K562 (cell line): Measurements from ENCODE around the gene TUBG2. TPM values are rescaled to one million over a fixed set of nuclear protein-coding genes. Genes with fewer than 3 reads are reported as not detected.

Source experiments
- ATAC-seq: fragments of 200-7000 bp; cut with Tn5 transposase; 3 replicates; pipeline ENCODE4 v1.9.1; 2020; ENCODE audit warnings: moderate library complexity
- BruUV-seq: library from RNA; stranded (reverse); fragments of 400-500 nt; replicated peaks from 2 replicates; lab custom pipeline; 2021; lab: Mats Ljungman, UMichigan
- CTCF ChIA-PET: fragments of 300-600 bp; formaldehyde crosslinking; extraction: SDS; loops from one replicate; lab custom pipeline; 2021; ENCODE audit warnings: low intra/inter-chr PET ratio; lab: Yijun Ruan, JAX
- POLR2A ChIA-PET: fragments of 300-600, 350-650 bp; sonication (Branson Sonifier 250); formaldehyde crosslinking; extraction: SDS; loops from one replicate; lab custom pipeline; 2021; ENCODE audit warnings: antibody characterized with exemption, inconsistent platforms; lab: Yijun Ruan, JAX
- DNase-seq, 4 experiments: peaks; one replicate each; pipeline versions ENCODE4 v3.0.0 to v3.0.0-alpha.2; 2011 to 2018; ENCODE audit warnings: low spot score in 3 of 4, mixed read lengths in 3 of 4; ENCODE audit errors: extremely low read depth in 1 of 4
- FAIRE-seq: peaks from 2 replicates; lab custom pipeline; 2011; peaks lifted over from hg19 to GRCh38; lab: Jason Lieb, UNC
- H2AFZ ChIP-seq: 2 replicates; pipeline ENCODE4 v1.6.0; 2011; ENCODE audit warnings: low read depth, low read length, control low read depth, inconsistent platforms
- H3K27ac ChIP-seq: fragments of 200-600 bp; 3 replicates; pipeline ENCODE4 v1.8.0; 2011; ENCODE audit warnings: low read depth, mild to moderate bottlenecking, control low read depth, inconsistent platforms, low read length, moderate library complexity, mixed read lengths; ENCODE audit errors: extremely low read depth
- H3K27me3 ChIP-seq, 2 experiments: fragments of 300-600 bp in 1 of 2; 2 replicates in 1 of 2; 3 replicates in 1 of 2; pipeline versions ENCODE4 v1.6.0 to v1.8.0; 2011; ENCODE audit warnings: inconsistent platforms in 2 of 2, low read length in 2 of 2, mild to moderate bottlenecking in 1 of 2, mixed read lengths in 1 of 2, moderate library complexity in 1 of 2; ENCODE audit not compliant: control insufficient read depth in 2 of 2, insufficient read depth in 2 of 2
- H3K36me3 ChIP-seq: fragments of 300-600 bp; 3 replicates; pipeline ENCODE4 v1.8.0; 2011; ENCODE audit warnings: mild to moderate bottlenecking, low read length, inconsistent platforms; ENCODE audit not compliant: control insufficient read depth, insufficient read depth
- H3K4me1 ChIP-seq, 2 experiments: fragments of 200-600 bp in 1 of 2; replicated peaks in 1 of 2; 2 replicates in 1 of 2; 3 replicates in 1 of 2; pipeline versions ENCODE4 v1.5.1 to v1.8.0; 2011; ENCODE audit warnings: inconsistent platforms in 2 of 2, low read length in 2 of 2, mild to moderate bottlenecking in 1 of 2, mixed read lengths in 1 of 2, moderate library complexity in 1 of 2; ENCODE audit not compliant: control insufficient read depth in 2 of 2, insufficient read depth in 2 of 2
- H3K4me2 ChIP-seq: 2 replicates; pipeline ENCODE4 v1.6.1; 2011; ENCODE audit warnings: low read length, control low read depth, inconsistent platforms, mixed read lengths; ENCODE audit not compliant: insufficient read depth
- H3K4me3 ChIP-seq: fragments of 200-600 bp; sonication (generic), shearing (Covaris generic); 2 replicates; pipeline ENCODE4 v1.5.1; 2016; ENCODE audit warnings: control low read depth, inconsistent platforms
- H3K79me2 ChIP-seq: fragments of 200-600 bp; 3 replicates; pipeline ENCODE4 v1.8.0; 2011; ENCODE audit warnings: low read length, inconsistent platforms; ENCODE audit not compliant: control insufficient read depth, insufficient read depth
- H3K9ac ChIP-seq, 2 experiments: 2 replicates each; pipeline versions ENCODE4 v1.6.0 to v1.6.1; 2011; ENCODE audit warnings: low read depth in 2 of 2, low read length in 2 of 2, control low read depth in 1 of 2, inconsistent platforms in 1 of 2, mild to moderate bottlenecking in 1 of 2, mixed read lengths in 1 of 2; ENCODE audit not compliant: insufficient read depth in 1 of 2
- H3K9me1 ChIP-seq: one replicate; pipeline ENCODE4 v1.6.0; 2011; ENCODE audit warnings: inconsistent platforms, mild to moderate bottlenecking, low read length, moderate library complexity; ENCODE audit not compliant: control insufficient read depth, insufficient read depth
- H3K9me3 ChIP-seq: replicated peaks from 2 replicates; pipeline ENCODE4 v1.5.1; 2011; ENCODE audit warnings: low read depth, low read length, inconsistent platforms; ENCODE audit not compliant: control insufficient read depth, insufficient read depth
- H4K20me1 ChIP-seq: replicated peaks from 2 replicates; pipeline ENCODE4 v1.6.1; 2011; ENCODE audit warnings: low read length, inconsistent platforms, mixed read lengths; ENCODE audit not compliant: control insufficient read depth, insufficient read depth
- ELF1 ChIP-seq: fragments of 200-800 bp; sonication (Bioruptor generic); IDR thresholded peaks from 2 replicates; pipeline ENCODE4 v1.6.1; 2016; ENCODE audit warnings: missing genetic modification characterization, missing compliant biosample characterization
- FOXJ2 ChIP-seq: fragments of 200-800 bp; sonication (Bioruptor generic); IDR thresholded peaks from 2 replicates; pipeline ENCODE4 v1.6.1; 2016; ENCODE audit warnings: missing genetic modification characterization, missing compliant biosample characterization
- IRF2 ChIP-seq: sonication (generic); formaldehyde crosslinking; IDR thresholded peaks from 2 replicates; pipeline ENCODE4 v1.8.1; 2022; ENCODE audit warnings: mild to moderate bottlenecking, missing genetic modification reagents
- NCOA2 ChIP-seq, 2 experiments: fragments of 450-650 bp; IDR thresholded peaks; 2 replicates each; pipeline ENCODE4 v1.6.1; 2018; ENCODE audit warnings: mild to moderate bottlenecking in 2 of 2, moderate library complexity in 1 of 2; ENCODE audit not compliant: partially characterized antibody in 2 of 2
- POLR2G ChIP-seq: fragments of 200-400 bp; formaldehyde crosslinking; IDR thresholded peaks from 2 replicates; pipeline ENCODE4 v1.6.1; 2017; ENCODE audit warnings: low read depth, mild to moderate bottlenecking, antibody characterized with exemption, low read length, moderate library complexity
- WGBS: fragments of 100-300 bp; shearing (Covaris generic); methylation state at CpG from one replicate; pipeline ENCODE4 v1.1.6; 2016; ENCODE audit warnings: low coverage, mixed read lengths; ENCODE audit not compliant: insufficient coverage; ENCODE audit errors: missing lambda C conversion rate; 5-methylcytosine and 5-hydroxymethylcytosine counted together
- in situ Hi-C: fragments of 300-500 bp; cut with MboI; formaldehyde crosslinking; loops from 4 replicates; pipeline ENCODE4 v1.15.0; 2018; ENCODE audit warnings: inconsistent platforms, mixed read lengths
- intact Hi-C: fragments of 100-400 bp; cut with micrococcal nuclease; formaldehyde crosslinking; loops from 2 replicates; pipeline ENCODE4 v1.14.2; 2022
- polyA plus RNA-seq, 8 experiments: library from polyadenylated mRNA; depleted of rRNA in 4 of 8; stranded (reverse) in 5 of 8; unstranded in 3 of 8; fragments of >200 nt; fragmentation: Nextera tagmentation in 2 of 8; fragmentation: Illumina TruSeq in 1 of 8; extraction: Ambion mirVana in 2 of 8; extraction: Trizol in 1 of 8; gene quantifications; 2 replicates each; pipeline versions ENCODE4 v1.2.1 to v1.2.3, GENCODE V29; 2011 to 2014; ENCODE audit warnings: inconsistent platforms in 1 of 8, missing spikeins in 1 of 8
- total RNA-seq, 7 experiments: library from RNA; depleted of rRNA in 6 of 7; stranded (reverse); fragments of >200 nt in 6 of 7; fragmentation: Illumina TruSeq in 2 of 7; extraction: Trizol in 2 of 7; gene quantifications; 2 replicates each; pipeline versions ENCODE4 v1.2.1 to v1.2.3, GENCODE V29; 2011 to 2021; ENCODE audit warnings: low replicate concordance in 1 of 7
- TF ChIP-seq, protein P1 (sequence below): fragments of 450-650 bp; IDR thresholded peaks from 2 replicates; pipeline ENCODE4 v1.6.1; 2016; ENCODE audit warnings: mild to moderate bottlenecking, moderate library complexity

The TUBG2 gene
- total and polyA plus RNA-seq, 9 of the 15 experiments (the other 6 are each of a cell fraction or from before 2014, with no cell fraction given), result 0.09 to 0.80 (median 0.24) TPM; not detected in 2

DNA sequence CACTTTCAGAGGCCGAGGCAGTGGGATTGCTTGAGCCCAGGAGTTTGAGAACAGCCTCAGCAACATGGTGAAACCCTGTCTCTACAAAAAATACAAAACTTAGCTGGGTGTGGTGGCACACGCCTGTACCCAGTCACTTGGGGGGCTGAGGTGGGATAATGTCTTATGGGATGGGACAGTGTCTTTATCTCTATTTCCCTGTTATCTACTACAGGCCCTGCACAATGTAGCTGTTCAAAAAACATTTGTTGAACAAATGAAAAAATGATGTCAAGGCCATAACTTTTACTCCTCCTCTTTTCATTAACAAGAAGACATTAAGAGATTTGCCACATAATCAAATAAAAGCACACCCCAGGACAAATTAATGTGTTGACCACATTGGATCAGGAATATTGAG is 35.8 kb upstream of the TUBG2 start (continued):
- no peak for TF ChIP-seq NCOA2 (IDR thresholded peaks at IDR 0.05; ENCODE audit: partially characterized antibody in 2 of 2)

DNA sequence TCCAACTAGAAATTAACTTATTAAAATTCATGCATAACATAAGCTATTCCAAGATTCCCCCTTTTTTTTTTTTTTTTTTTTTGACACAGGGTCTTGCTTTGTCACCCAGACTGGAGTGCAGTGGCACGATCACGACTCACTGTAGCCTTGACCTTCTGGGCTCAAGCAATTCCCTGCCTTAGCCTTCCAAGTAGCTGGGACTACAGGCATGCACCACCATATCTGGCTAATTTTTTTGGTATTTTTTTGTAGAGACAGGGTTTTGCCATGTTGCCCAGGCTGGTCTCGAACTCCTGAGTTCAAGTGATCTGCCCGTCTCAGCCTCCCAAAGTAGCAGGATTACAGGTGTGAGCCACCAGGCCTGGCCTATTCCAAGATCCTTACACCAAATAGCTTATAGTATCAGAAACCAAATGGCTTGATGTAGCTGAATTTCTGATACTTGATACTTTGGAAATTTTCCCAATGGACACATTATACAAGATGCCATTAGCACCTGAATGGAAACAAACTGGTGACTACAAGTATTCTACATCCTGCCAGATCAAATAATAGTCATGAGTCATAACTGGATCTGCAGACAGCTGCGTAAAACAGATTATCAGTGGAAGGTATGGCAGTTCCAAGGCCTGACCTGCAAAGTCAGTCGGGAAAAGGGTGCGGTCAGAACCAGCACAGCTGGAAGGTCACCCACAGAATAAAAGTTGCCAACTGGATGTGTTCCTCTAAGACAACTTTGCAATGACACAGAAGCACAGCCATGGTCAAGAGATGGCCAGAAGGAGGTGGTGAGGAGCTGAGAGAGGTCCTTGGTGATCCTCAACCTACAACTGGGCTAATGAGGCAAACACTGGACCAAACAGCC is 35.1 kb upstream of the TUBG2 start:
- WGBS, result 29% methylated on average over 7 of the region's 7 CpGs
- Histone ChIP-seq H3K79me2 (no peaks in the 10 kb centered on the region), H3K27ac (peak overlapping the region; percentile 79), H3K9me1 (no peaks in the 10 kb centered on the region), H4K20me1 (no peaks in the 10 kb centered on the region), H3K4me2 (peak overlapping the region; percentile 66), H3K9ac (peak overlapping the region; percentile 6 to 47; a peak in 3 of 4 replicates), H2AFZ (peak overlapping the region; percentile 63), H3K27me3 (no peaks in the 10 kb centered on the region), H3K4me1 (peaks cover 36 to 53% of the 10 kb centered on the region in 2 experiments; a peak in 4 of 5 replicates), H3K4me3 (no peak overlapping the region), H3K36me3 (no peaks in the 10 kb centered on the region), H3K9me3 (no peaks in the 10 kb centered on the region)
- in situ Hi-C loops, result no loop called here
- peak; percentile 72 to 91 (median 80) for DNase-seq
- ATAC-seq, result peak; percentile 84
- ChIA-PET CTCF (interaction anchor here (0.5 to 1.1 kb wide), 2 partner anchors 15 to 254 kb away, joined by 3 read pairs; partner anchors contain the start of gene RETREG3), POLR2A (interaction anchor here (0.6 to 2.7 kb wide), 8 partner anchors 8 to 38 kb away, joined by 3 to 13 read pairs (median 4); partner anchors contain the start of genes RETREG3 and TUBG1)
- FAIRE-seq, result peak; percentile 92
- BruUV-seq, result no TSS peak
- intact Hi-C loops, result no loop called here
- TF ChIP-seq POLR2G (no peak), ELF1 (tag) (no peak), FOXJ2 (tag) (no peak), IRF2 (CRISPR knock-in tag) (no peak)
- TF ChIP-seq, protein P1, sequence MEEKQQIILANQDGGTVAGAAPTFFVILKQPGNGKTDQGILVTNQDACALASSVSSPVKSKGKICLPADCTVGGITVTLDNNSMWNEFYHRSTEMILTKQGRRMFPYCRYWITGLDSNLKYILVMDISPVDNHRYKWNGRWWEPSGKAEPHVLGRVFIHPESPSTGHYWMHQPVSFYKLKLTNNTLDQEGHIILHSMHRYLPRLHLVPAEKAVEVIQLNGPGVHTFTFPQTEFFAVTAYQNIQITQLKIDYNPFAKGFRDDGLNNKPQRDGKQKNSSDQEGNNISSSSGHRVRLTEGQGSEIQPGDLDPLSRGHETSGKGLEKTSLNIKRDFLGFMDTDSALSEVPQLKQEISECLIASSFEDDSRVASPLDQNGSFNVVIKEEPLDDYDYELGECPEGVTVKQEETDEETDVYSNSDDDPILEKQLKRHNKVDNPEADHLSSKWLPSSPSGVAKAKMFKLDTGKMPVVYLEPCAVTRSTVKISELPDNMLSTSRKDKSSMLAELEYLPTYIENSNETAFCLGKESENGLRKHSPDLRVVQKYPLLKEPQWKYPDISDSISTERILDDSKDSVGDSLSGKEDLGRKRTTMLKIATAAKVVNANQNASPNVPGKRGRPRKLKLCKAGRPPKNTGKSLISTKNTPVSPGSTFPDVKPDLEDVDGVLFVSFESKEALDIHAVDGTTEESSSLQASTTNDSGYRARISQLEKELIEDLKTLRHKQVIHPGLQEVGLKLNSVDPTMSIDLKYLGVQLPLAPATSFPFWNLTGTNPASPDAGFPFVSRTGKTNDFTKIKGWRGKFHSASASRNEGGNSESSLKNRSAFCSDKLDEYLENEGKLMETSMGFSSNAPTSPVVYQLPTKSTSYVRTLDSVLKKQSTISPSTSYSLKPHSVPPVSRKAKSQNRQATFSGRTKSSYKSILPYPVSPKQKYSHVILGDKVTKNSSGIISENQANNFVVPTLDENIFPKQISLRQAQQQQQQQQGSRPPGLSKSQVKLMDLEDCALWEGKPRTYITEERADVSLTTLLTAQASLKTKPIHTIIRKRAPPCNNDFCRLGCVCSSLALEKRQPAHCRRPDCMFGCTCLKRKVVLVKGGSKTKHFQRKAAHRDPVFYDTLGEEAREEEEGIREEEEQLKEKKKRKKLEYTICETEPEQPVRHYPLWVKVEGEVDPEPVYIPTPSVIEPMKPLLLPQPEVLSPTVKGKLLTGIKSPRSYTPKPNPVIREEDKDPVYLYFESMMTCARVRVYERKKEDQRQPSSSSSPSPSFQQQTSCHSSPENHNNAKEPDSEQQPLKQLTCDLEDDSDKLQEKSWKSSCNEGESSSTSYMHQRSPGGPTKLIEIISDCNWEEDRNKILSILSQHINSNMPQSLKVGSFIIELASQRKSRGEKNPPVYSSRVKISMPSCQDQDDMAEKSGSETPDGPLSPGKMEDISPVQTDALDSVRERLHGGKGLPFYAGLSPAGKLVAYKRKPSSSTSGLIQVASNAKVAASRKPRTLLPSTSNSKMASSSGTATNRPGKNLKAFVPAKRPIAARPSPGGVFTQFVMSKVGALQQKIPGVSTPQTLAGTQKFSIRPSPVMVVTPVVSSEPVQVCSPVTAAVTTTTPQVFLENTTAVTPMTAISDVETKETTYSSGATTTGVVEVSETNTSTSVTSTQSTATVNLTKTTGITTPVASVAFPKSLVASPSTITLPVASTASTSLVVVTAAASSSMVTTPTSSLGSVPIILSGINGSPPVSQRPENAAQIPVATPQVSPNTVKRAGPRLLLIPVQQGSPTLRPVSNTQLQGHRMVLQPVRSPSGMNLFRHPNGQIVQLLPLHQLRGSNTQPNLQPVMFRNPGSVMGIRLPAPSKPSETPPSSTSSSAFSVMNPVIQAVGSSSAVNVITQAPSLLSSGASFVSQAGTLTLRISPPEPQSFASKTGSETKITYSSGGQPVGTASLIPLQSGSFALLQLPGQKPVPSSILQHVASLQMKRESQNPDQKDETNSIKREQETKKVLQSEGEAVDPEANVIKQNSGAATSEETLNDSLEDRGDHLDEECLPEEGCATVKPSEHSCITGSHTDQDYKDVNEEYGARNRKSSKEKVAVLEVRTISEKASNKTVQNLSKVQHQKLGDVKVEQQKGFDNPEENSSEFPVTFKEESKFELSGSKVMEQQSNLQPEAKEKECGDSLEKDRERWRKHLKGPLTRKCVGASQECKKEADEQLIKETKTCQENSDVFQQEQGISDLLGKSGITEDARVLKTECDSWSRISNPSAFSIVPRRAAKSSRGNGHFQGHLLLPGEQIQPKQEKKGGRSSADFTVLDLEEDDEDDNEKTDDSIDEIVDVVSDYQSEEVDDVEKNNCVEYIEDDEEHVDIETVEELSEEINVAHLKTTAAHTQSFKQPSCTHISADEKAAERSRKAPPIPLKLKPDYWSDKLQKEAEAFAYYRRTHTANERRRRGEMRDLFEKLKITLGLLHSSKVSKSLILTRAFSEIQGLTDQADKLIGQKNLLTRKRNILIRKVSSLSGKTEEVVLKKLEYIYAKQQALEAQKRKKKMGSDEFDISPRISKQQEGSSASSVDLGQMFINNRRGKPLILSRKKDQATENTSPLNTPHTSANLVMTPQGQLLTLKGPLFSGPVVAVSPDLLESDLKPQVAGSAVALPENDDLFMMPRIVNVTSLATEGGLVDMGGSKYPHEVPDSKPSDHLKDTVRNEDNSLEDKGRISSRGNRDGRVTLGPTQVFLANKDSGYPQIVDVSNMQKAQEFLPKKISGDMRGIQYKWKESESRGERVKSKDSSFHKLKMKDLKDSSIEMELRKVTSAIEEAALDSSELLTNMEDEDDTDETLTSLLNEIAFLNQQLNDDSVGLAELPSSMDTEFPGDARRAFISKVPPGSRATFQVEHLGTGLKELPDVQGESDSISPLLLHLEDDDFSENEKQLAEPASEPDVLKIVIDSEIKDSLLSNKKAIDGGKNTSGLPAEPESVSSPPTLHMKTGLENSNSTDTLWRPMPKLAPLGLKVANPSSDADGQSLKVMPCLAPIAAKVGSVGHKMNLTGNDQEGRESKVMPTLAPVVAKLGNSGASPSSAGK, result no peak
